CMK (cell line): Measurements from ENCODE around the gene NRP2.

Source experiments
- DNase-seq: peaks from one replicate; pipeline ENCODE4 v3.0.0-alpha.2; 2010; ENCODE audit warnings: low read depth

NRP2 gene

DNA sequence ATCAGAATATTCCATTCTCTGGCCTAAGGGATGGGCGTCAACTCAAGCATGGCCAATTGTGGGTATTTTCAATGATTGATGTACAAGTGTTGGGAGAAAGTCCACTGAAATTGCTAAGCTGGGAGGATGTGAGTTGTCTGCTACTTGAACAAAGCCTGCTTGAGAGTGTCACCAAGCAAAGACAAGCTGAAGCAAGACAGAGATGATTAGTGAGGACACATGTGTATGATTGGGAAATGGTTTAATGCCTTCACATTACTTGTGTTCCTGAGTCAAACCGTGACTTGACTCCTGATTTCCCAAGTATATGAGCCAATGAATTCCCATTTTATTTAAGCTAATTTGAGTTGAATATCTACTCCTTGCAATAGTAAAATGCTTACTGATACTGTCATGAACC lies 23.7 kb upstream of the NRP2 start:
- no peak for DNase-seq

GRCh38 chr2:205659922-205660321 lies 22.4 kb upstream of the NRP2 start:
- no peak for DNase-seq

DNA sequence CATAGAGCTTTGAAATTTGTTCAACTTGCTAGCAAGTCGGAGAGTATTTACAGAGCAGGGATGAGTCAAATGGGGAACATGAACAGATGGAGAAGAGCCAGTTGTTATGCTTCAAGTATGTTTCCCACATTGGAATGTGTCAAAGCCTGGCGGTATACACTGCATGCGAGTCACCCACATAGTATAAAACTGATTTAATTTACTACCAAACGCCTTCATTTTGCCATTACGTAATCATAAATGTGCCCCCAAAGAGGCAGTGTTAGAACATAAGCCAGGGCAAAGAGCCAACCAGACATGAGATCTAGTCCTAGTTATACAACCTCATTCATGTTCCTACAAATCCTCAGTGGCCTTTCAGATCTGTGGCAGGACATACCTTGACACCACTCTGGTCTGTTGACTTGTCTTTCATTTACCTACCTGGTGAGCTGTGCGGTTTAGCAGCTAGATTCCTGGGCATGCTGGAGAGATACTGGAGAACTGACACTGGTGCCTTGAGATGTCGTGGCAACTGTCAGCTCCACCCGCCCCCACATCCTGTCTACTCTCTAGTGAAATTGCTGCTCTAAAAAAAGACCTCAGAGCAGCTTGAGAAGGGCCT lies 21.7 kb upstream of the NRP2 start:
- no peak for DNase-seq

GRCh38 chr2:205661281-205661680 lies 21.0 kb upstream of the NRP2 start:
- DNase-seq = no peak

GRCh38 chr2:205662206-205662965 lies 19.9 kb upstream of the NRP2 start:
- DNase-seq = no peak

- no peak for DNase-seq
Measured at GRCh38 chr2:205665791-205666190, 16.5 kb upstream of the NRP2 start.

DNA sequence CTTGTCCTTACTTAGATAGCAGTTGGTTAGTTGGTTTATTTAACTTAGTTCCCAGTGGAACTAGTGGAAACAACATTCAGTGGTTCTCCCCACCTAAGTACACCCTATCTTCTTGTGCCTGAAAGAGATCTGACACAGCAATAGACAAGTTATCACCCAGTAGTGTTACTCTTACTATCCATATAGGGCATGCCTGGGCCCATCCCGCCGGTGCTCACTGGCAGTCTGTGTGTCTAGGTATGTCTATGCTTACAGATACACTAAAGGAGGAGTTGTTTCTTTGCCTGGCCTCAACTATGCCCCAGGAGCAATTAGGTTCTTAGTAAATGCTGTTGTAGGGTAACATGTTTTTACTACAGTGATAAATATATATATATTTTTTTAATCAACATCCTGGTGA lies 12.0 kb upstream of the NRP2 start:
- DNase-seq = no peak

DNA sequence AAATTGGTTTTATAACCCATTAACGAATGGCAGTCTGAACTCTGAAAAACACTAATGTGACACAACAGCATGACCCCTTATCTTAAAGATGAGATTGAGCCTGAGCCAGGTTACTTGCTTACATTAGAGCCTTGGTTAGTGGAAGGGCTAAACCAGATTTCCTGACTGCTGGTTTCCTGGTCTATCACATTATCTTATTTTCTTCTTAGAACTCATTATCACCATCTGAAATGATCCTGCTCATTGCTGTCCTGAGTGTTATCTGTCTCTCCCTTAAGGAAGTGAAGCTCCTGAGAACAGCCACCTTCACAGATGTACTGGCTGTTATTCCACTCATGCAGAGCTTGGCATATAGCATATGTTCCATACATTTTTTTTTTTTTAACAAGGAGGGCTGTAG lies 9.0 kb upstream of the NRP2 start:
- no peak for DNase-seq

GRCh38 chr2:205675861-205676516 lies 6.3 kb upstream of the NRP2 start:
- DNase-seq = no peak

DNA sequence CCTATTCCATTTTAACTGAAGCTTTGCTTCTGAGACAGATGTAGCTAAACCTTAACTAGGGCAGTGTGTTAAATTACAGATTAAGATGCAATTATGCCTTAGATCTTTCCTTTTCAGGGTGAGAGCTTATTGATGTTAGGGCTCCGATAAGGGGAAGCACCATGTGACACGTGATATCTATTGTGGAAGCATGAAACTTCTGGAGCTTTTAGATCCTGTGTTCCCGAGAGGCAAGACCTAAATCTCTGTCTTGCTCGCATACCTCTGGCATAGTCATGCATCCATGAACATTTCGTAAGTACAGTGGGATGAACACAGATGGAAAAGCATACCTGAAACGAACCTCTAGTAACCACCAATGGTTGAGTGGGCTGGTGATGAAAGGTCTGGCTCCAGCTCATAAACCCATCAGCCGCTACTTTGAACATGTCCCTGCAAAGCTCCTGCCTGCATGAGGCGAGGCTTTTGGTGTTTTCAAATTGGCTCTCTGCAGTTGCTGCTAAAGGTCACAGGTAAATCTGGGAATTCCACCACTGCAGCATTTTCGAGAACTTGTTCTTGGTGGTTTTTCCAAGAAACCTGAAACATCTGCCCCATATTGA lies 3.7 kb upstream of the NRP2 start:
- DNase-seq = no peak

- DNase-seq = no peak
Measured at GRCh38 chr2:205679410-205680009, 2.8 kb upstream of the NRP2 start.

DNA sequence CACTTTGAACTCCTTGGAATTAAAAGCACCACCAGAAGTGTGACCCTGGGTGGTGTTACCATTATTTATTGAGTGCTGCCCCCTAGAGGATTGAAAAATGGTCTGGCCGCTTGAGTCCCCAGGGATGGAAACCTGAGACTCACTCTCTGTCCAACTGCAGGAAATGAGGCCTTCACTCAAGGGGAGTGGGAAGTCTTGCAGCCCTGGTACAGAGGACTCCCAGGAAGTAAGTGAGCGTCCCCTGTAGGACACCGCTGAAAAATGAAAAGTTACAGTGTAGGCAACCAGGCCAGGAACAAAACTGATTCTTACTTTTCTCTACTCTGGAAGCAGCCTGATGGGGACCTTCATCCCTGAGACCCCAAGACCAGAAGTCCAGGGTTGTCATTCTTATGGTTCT lies 2.2 kb upstream of the NRP2 start:
- DNase-seq = peak; percentile 45

- DNase-seq = no peak
Measured at GRCh38 chr2:205680903-205681302, 1.4 kb upstream of the NRP2 start.

DNA sequence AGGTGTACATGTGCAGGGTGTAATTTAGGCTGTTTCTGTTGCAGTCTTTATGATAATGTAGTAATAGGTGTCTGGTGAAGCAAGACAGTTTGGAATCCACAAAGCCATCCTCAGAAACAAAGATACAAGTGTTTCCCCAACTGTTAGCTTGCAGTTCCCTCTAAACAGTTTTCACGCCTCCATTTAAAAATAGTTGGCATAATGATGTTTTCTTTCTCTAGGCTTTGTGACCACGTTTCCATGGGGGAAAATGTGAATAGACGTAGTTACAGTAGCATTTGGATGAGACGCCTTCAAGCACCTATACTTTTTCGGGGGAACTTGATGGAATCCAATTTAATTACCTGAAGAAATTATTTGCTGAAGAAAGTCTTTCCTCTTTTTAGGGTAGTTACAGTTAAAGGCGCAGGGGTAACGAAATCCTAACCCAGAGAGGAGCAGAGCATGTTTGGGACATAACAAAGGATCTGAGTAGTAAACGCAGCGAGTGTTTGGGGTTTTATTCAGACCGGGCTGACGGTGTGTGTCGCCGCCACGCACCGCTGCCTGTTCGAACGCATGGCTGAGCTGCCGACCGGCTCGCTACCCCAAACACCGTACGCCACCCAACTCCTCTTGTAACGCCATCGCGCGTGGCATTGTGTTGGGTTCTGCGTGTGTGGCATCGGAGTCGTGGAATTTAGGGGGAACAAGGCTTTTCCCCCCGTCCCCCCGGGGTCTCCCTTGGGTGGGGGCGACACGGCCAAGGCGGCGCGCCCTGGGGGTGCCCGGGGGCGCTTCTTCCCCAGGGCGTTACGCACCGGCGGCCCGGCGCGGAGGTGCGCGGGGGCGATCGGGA lies 681 bp upstream of the NRP2 start:
- no peak for DNase-seq

DNA sequence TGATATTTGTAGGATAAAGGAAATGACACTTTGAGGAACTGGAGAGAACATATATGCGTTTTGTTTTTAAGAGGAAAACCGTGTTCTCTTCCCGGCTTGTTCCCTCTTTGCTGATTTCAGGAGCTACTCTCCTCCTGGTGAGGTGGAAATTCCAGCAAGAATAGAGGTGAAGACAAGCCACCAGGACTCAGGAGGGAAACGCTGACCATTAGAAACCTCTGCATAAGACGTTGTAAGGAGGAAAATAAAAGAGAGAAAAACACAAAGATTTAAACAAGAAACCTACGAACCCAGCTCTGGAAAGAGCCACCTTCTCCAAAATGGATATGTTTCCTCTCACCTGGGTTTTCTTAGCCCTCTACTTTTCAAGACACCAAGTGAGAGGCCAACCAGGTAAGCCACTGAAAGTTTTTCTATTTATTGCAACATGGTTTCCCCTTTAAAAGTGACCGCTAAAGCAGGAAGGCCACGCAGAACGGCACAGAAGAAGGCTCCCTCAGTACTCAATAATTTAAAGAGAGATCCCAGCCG lies 735 bp downstream of the NRP2 start:
- DNase-seq = no peak

- DNase-seq = no peak
Measured at GRCh38 chr2:205683502-205684367, 1.4 kb downstream of the NRP2 start.

DNA sequence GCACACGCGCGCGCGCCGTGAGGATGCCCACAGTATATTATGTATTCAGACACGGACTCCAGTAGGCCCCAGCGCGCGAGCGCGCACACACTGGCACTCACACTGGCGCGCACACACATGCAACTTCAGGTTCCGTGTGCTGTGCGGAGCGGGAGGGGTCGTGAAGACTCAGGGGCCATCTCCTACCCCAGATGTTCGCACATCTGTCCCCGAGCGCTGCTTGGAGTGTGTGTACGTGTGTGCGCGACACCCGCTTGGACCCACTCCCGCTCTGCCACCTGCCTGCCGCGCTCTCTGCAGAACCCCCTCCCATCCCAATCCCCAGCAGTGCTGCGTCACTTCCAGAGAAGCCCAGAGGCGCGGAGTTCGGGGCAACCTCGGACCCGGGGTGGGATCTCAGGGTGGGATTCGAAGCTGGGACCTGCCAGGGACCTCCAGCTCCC lies 2.6 kb downstream of the NRP2 start:
- DNase-seq = no peak

DNA sequence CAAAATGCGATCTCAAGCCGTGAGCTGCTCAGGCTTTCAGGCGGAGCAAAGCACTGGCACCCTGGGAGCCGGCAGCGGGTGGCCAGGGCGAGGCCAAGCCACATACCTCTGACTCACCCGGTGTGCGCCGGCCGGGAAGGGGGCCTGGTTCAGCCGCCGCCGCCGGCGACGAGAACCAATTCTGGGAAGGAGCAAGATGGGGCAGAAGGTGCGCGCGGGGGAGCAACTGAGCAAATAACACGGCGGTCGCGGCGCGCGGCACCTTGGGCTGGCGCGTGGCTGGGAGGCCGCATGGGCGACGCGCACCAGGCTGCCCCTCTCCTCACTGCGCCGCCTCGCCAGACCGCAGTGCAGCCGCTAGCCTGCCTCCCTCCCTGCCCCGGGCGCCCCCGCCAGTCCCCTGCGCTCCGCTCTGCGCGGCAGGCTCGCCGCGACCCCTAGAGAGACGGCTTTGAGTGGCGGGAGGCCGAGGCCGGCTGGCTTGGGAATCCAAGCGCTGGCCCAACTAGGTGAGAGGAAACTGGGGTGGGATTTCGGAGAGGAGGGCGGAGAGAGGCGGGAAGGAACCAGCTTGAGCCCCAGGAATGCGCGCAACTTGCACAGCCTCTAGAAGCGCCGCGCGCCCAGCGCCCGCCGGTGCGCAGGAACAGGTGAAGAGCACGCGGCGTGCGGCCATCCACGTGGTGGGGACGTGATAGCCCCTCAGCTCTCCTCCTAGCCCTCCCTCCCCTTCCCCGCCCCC lies 3.2 kb downstream of the NRP2 start:
- DNase-seq = no peak

- no peak for DNase-seq
Measured at GRCh38 chr2:205686056-205686782, 3.9 kb downstream of the NRP2 start.
